Activated naive CD8-positive, alpha-beta T cell treated with anti-CD3 and anti-CD28 coated beads, Interleukin-2, amount 10 ng/mL, durations not matched to agents 7 days and 5 days (primary cell): ENCODE results near the gene ETFBKMT. TPM values are rescaled to one million over a fixed set of nuclear protein-coding genes. Genes with fewer than 3 reads are reported as not detected.
"Not testable (repeated sequence)": the region's sequence is repeated elsewhere in the genome, so short reads cannot be mapped to it uniquely, and the experiment has no call there.

Experiments used
- ATAC-seq: fragments of 150-1000 bp; cut with Tn5 transposase; one replicate; pipeline ENCODE4 v1.10.0; 2021; ENCODE audit warnings: low read depth, moderate library complexity
- POLR2A ChIA-PET: fragments of 350-600 bp; sonication (Branson Sonifier 250); formaldehyde crosslinking; loops from one replicate; lab custom pipeline; 2021; ENCODE audit warnings: antibody characterized with exemption; lab: Charles Lee
- DNase-seq: peaks from one replicate; pipeline ENCODE4 v3.0.0; 2021
- H3K27ac Mint-ChIP-seq: one replicate; pipeline ENCODE4 v1.8.0; 2022; ENCODE audit warnings: mild to moderate bottlenecking, mixed read lengths
- H3K27me3 Mint-ChIP-seq: one replicate; pipeline ENCODE4 v1.8.0; 2022; ENCODE audit warnings: mild to moderate bottlenecking, moderate library complexity, mixed read lengths
- H3K36me3 Mint-ChIP-seq: one replicate; pipeline ENCODE4 v1.8.0; 2021; ENCODE audit warnings: mild to moderate bottlenecking, mixed read lengths
- H3K4me1 Mint-ChIP-seq: one replicate; pipeline ENCODE4 v1.8.0; 2021; ENCODE audit warnings: mixed read lengths
- H3K4me3 Mint-ChIP-seq: one replicate; pipeline ENCODE4 v1.8.0; 2022; ENCODE audit warnings: mild to moderate bottlenecking, moderate library complexity, mixed read lengths
- H3K9me3 Mint-ChIP-seq: one replicate; pipeline ENCODE4 v1.8.0; 2021; ENCODE audit warnings: mixed read lengths
- total RNA-seq, 2 experiments: library from RNA; stranded (reverse); gene quantifications; one replicate each; pipeline ENCODE4 v1.2.3, GENCODE V29; 2021

The ETFBKMT gene
- total RNA-seq, 2 experiments from 2014 or later, result 1.1 to 1.6 TPM

- peaks cover 14% of the 10 kb centered on the region for H3K9me3 Mint-ChIP-seq
- no peaks in the 10 kb centered on the region for H3K27me3 Mint-ChIP-seq
- DNase-seq (no peak), ATAC-seq (no peak)
- POLR2A ChIA-PET, result no interaction called here
- peaks cover 12% of the 10 kb centered on the region for H3K36me3 Mint-ChIP-seq
- H3K4me1 Mint-ChIP-seq, result no peaks in the 10 kb centered on the region
- H3K4me3 Mint-ChIP-seq, result no peak overlapping the region
- no peak overlapping the region for H3K27ac Mint-ChIP-seq
Measured at GRCh38 chr12:31669020-31669419, 9.5 kb downstream of the ETFBKMT start.

DNA sequence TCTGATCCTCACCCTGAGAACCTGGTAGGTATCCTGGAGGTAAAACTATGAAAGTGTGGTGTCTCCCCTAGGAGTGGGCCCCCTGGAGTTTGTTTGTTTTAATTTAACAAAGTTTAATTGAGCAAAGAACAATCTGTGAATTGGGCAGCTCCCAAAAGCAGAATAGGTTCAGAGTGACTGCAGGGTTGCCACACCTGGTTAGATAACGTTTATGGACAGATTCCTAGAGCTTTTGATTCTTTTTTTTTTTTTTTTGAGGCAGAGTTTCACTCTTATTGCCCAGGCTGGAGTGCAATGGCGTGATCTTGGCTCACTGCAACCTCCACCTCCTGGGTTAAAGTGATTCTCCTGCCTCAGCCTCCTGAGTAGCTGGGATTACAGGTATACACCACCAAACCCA is 10.1 kb downstream of the ETFBKMT start:
- H3K27ac Mint-ChIP-seq, H3K4me3 Mint-ChIP-seq, ATAC-seq, POLR2A ChIA-PET, H3K27me3 Mint-ChIP-seq, H3K4me1 Mint-ChIP-seq, DNase-seq: not testable (repeated sequence)
- peaks cover 12% of the 10 kb centered on the region for H3K36me3 Mint-ChIP-seq
- peaks cover 14% of the 10 kb centered on the region for H3K9me3 Mint-ChIP-seq

- Mint-ChIP-seq H3K4me1 (no peaks in the 10 kb centered on the region), H3K9me3 (peaks cover 9% of the 10 kb centered on the region), H3K27me3 (no peaks in the 10 kb centered on the region), H3K36me3 (peaks cover 11% of the 10 kb centered on the region), H3K4me3 (no peak overlapping the region), H3K27ac (no peak overlapping the region)
- ATAC-seq (no peak), DNase-seq (no peak)
- POLR2A ChIA-PET, result no interaction called here
Measured at GRCh38 chr12:31672521-31672920, 13.0 kb downstream of the ETFBKMT start.

DNA sequence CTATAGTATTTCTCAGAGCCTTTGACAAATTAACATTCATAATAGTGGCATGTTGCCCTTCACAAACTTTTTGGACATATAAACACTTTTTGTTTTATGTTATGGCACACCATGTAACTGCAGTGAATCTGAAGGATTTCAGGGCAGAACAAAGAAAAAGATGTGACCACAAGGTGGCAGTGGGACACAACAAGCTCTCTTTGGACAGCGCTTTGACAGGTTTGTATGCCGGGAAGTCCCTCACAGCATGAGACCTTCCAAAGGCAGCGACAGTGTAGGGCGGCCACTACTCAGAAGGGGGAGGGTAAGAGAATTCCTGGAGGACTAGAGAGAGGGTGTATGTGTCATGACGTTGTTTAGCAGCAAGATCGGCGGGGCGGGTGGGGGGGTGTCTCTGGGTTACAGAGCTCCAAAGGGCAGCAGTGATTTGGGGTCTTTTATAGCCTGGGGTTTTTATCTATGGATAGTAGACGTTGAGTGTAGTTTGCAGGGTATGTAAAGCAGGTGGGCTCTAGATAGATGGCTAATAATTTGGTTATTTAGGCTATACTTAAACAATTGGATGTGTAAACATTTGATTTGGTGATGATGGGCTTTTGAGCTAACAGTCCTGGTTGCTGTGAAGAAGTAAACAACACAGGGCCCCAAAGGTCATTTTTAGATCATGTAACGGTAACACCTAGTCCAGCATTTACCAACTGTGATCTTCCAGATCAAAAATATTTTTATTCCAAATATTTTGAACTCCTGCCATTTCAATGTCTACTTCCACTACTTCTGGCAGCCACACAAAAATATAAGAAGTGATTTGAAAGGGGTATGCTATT is 22.9 kb downstream of the ETFBKMT start:
- Mint-ChIP-seq H3K36me3 (peaks cover 25% of the 10 kb centered on the region), H3K9me3 (peaks cover 4% of the 10 kb centered on the region), H3K4me3 (no peak overlapping the region), H3K27me3 (no peaks in the 10 kb centered on the region), H3K27ac (peak overlapping the region; percentile 78), H3K4me1 (peaks cover 4% of the 10 kb centered on the region)
- ATAC-seq (peak; percentile 80), DNase-seq (peak; percentile 51)
- POLR2A ChIA-PET, result interaction anchor here (0.6 to 1.3 kb wide), 3 partner anchors 29 to 397 kb away, joined by 3 to 5 read pairs (median 4); no protein-coding TSS in a partner anchor

- Mint-ChIP-seq H3K4me1 (peaks cover 4% of the 10 kb centered on the region), H3K27me3 (no peaks in the 10 kb centered on the region), H3K9me3 (peaks cover 6% of the 10 kb centered on the region), H3K27ac (no peak overlapping the region), H3K36me3 (peaks cover 43% of the 10 kb centered on the region), H3K4me3 (no peak overlapping the region)
- POLR2A ChIA-PET, result no interaction called here
- no peak for ATAC-seq
- no peak for DNase-seq
Measured at GRCh38 chr12:31685801-31686200, 26.3 kb downstream of the ETFBKMT start.

- H3K36me3 Mint-ChIP-seq, result peaks cover 44% of the 10 kb centered on the region
- no peak overlapping the region for H3K27ac Mint-ChIP-seq
Measured at GRCh38 chr12:31687101-31687527, 27.6 kb downstream of the ETFBKMT start.

DNA sequence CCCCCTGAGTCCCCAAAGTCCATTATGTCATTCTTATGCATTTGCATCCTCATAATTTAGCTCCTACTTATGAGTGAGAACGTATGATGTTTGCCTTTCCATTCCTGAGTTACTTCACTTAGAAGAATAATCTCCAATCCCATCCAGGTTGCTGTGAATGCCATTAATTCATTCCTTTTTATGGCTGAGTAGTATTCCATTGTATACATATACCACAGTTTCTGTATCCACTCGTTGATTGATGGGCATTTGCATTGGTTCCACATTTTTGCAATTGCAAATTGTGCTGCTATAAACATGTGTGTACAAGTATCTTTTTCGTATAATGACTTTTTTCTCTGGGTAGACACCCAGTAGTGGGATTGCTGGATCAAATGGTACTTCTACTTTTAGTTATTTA is 30.4 kb downstream of the ETFBKMT start:
- H3K4me3 Mint-ChIP-seq, ATAC-seq, DNase-seq, POLR2A ChIA-PET, H3K4me1 Mint-ChIP-seq, H3K27ac Mint-ChIP-seq, H3K27me3 Mint-ChIP-seq, H3K9me3 Mint-ChIP-seq: not testable (repeated sequence)
- H3K36me3 Mint-ChIP-seq, result peaks cover 35% of the 10 kb centered on the region

More at GRCh38 chr12:31687101-31687527, 27.6 kb downstream of the ETFBKMT start:
- ATAC-seq (no peak), DNase-seq (no peak)
- H3K4me3 Mint-ChIP-seq, result no peak overlapping the region
- peaks cover 6% of the 10 kb centered on the region for H3K9me3 Mint-ChIP-seq
- H3K4me1 Mint-ChIP-seq, result peaks cover 4% of the 10 kb centered on the region
- POLR2A ChIA-PET, result no interaction called here
- H3K27me3 Mint-ChIP-seq, result no peaks in the 10 kb centered on the region

DNA sequence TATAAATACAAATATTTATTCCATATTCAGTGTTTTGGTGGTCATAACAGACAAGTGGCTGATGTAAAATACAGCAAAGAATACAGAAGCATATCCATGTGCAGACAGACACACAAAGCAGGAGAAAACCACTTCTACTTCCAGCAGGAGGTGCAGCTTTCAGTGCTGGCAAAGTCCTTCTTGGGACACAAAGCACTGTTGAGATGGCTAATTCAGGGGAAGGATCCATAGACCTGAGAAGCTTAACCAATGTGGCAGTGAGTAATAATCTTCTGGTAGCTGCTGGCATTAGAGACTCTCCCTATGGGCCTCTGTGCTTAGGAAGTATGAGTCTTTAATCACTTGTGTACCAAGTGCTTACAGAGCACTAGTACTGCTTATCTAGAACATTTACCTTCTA is 42.6 kb downstream of the ETFBKMT start:
- H3K9me3 Mint-ChIP-seq, result peaks cover 3% of the 10 kb centered on the region
- H3K36me3 Mint-ChIP-seq, result peaks cover 8% of the 10 kb centered on the region
- H3K27ac Mint-ChIP-seq, result no peak overlapping the region
- POLR2A ChIA-PET, result no interaction called here
- H3K27me3 Mint-ChIP-seq, result no peaks in the 10 kb centered on the region
- H3K4me1 Mint-ChIP-seq, result no peaks in the 10 kb centered on the region
- no peak for DNase-seq
- H3K4me3 Mint-ChIP-seq, result no peak overlapping the region
- ATAC-seq, result no peak

DNA sequence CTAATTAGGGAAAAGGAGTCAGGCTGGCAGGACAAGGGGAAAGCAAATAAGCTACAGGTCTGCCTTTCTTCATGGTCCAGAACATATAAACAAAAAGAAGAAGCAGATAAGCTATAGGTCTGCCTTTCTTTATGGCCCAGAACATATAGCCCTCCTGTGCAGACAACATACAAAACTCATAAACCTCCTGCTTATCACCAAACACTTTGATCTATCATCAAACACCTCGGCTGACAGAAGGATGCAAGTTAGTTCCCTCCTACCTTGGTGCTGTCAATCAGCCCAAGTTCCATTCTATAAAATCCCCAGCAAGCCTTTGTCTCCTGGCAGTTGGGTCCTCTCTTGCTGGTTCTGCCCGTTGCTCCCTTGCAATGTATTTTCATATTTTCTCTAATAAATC is 46.1 kb downstream of the ETFBKMT start:
- Mint-ChIP-seq H3K4me3 (no peak overlapping the region), H3K27me3 (no peaks in the 10 kb centered on the region), H3K27ac (no peak overlapping the region), H3K36me3 (peaks cover 28% of the 10 kb centered on the region), H3K9me3 (peaks cover 13% of the 10 kb centered on the region), H3K4me1 (no peaks in the 10 kb centered on the region)
- POLR2A ChIA-PET, result no interaction called here
- no peak for DNase-seq
- ATAC-seq, result no peak

DNA sequence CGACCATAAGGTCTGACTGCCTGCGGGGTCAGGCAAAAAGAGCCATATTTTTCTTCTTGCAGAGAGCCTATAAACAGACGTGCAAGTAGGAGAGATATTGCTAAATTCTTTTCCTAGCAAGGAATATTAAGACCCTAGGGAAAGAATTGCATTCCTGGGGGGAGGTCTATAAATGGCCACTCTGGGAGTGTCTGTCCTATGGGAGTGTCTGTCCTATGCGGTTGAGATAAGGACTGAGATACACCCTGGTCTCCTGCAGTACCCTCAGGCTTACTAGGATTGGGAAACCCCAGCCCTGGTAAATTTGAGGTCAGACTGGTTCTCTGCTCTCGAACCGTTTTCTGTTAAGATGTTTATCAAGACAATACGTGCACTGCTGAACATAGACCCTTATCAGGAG is 48.6 kb downstream of the ETFBKMT start:
- DNase-seq, ATAC-seq, H3K27me3 Mint-ChIP-seq, H3K4me3 Mint-ChIP-seq, POLR2A ChIA-PET, H3K27ac Mint-ChIP-seq, H3K4me1 Mint-ChIP-seq: not testable (repeated sequence)
- Mint-ChIP-seq H3K9me3 (peaks cover 13% of the 10 kb centered on the region), H3K36me3 (peaks cover 26% of the 10 kb centered on the region)

GRCh38 chr12:31710021-31710818 is 50.7 kb downstream of the ETFBKMT start:
- DNase-seq (no peak), ATAC-seq (no peak)
- POLR2A ChIA-PET, result interaction anchor here (0.6 to 0.7 kb wide), 2 partner anchors 155 to 406 kb away, joined by 3 to 7 read pairs; no protein-coding TSS in a partner anchor
- no peak overlapping the region for H3K4me3 Mint-ChIP-seq
- no peak overlapping the region for H3K27ac Mint-ChIP-seq
- H3K9me3 Mint-ChIP-seq, result peaks cover 13% of the 10 kb centered on the region
- H3K36me3 Mint-ChIP-seq, result peaks cover 27% of the 10 kb centered on the region
- no peaks in the 10 kb centered on the region for H3K27me3 Mint-ChIP-seq
- H3K4me1 Mint-ChIP-seq, result peaks cover under 1% of the 10 kb centered on the region

GRCh38 chr12:31712877-31713276 is 53.4 kb downstream of the ETFBKMT start:
- Mint-ChIP-seq H3K4me1 (peaks cover 4% of the 10 kb centered on the region), H3K9me3 (peaks cover 10% of the 10 kb centered on the region), H3K27me3 (no peaks in the 10 kb centered on the region), H3K27ac (no peak overlapping the region), H3K4me3 (no peak overlapping the region), H3K36me3 (peaks cover 24% of the 10 kb centered on the region)
- POLR2A ChIA-PET, result no interaction called here
- DNase-seq (no peak), ATAC-seq (no peak)

DNA sequence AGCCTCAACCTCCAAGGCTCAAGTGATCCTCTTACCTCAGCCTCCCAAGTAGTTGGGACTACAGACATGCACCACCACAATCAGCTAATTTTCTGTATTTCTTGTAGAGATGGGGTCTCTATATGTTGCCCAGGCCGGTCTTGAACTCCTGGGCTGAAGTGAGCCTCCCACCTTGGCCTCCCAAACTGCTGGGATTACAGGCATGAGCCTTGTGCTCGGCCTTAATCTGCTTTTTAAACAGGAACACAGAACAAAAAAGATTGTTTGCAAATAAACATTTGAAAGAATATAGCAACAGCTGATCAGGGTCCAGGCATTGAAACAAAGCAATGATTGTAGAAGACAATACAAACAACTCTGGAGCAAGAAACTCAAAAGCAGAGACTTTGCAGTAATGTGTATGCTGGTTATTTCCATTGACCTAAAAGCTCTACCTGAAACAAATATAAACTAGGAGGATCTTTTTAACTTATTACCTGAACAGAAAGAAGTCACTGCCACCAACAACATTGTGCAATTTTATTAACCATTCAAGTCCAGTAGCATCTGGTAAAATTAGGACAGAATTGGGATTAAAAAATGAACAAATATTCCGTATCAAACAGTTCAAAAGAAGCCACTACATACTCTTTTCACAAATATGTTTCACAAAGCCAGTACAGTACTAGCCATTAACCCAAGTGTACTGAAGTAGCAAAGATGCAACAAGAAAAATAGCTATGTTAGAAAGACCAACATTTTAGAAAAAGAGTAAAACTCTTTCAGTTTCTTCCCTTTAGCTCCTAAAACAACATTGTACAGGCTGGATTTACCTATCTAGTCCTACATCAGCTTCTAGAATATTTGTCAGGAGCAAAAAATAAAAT is 55.2 kb downstream of the ETFBKMT start:
- Mint-ChIP-seq H3K4me1 (peaks cover 4% of the 10 kb centered on the region), H3K27me3 (no peaks in the 10 kb centered on the region), H3K36me3 (peaks cover 28% of the 10 kb centered on the region), H3K9me3 (peaks cover 8% of the 10 kb centered on the region), H3K27ac (no peak overlapping the region), H3K4me3 (no peak overlapping the region)
- DNase-seq (no peak), ATAC-seq (no peak)
- POLR2A ChIA-PET, result interaction anchor here (0.7 kb wide), 1 partner anchor 14 kb away, joined by 3 read pairs; the partner anchor contains the start of gene AMN1
